DND-41 (cell line): ENCODE measurements around the gene UBL5.

Experiments
- ATAC-seq: fragments of 200-7000 bp; cut with Tn5 transposase; 3 replicates; pipeline ENCODE4 v1.9.1; 2021; ENCODE audit warnings: low read depth; ENCODE audit not compliant: insufficient read depth
- DNase-seq: peaks from one replicate; pipeline ENCODE4 v3.0.0-alpha.2; 2020
- H2AFZ ChIP-seq: 2 replicates; pipeline ENCODE4 v1.6.0; 2012; ENCODE audit warnings: low read depth, low read length
- H3K27ac ChIP-seq: 2 replicates; pipeline ENCODE4 v1.5.1; 2012; ENCODE audit warnings: low read length, inconsistent platforms
- H3K27me3 ChIP-seq: fragments of 200-600 bp; sonication (generic); 2 replicates; pipeline ENCODE4 v1.6.0; 2012; ENCODE audit warnings: low read length, mild to moderate bottlenecking, inconsistent platforms; ENCODE audit not compliant: insufficient read depth, poor library complexity
- H3K36me3 ChIP-seq: 2 replicates; pipeline ENCODE4 v1.5.1; 2012; ENCODE audit warnings: low read length, inconsistent platforms; ENCODE audit not compliant: insufficient read depth
- H3K4me1 ChIP-seq: 2 replicates; pipeline ENCODE4 v1.5.1; 2012; ENCODE audit warnings: mild to moderate bottlenecking, low read length; ENCODE audit not compliant: insufficient read depth
- H3K4me2 ChIP-seq: 2 replicates; pipeline ENCODE4 v1.6.0; 2012; ENCODE audit warnings: mild to moderate bottlenecking, moderate library complexity, low read length, inconsistent platforms; ENCODE audit not compliant: insufficient read depth
- H3K4me3 ChIP-seq, 2 experiments: fragments of 200-600 bp in 1 of 2; shearing (Covaris generic) in 1 of 2; 2 replicates each; pipeline ENCODE4 v1.5.1; 2012 to 2016; ENCODE audit warnings: inconsistent platforms in 2 of 2, low read length in 2 of 2, mild to moderate bottlenecking in 2 of 2, low read depth in 1 of 2, moderate library complexity in 1 of 2
- H3K79me2 ChIP-seq: 2 replicates; pipeline ENCODE4 v1.6.0; 2012; ENCODE audit warnings: low read length, inconsistent platforms; ENCODE audit not compliant: insufficient read depth
- H3K9ac ChIP-seq: 2 replicates; pipeline ENCODE4 v1.6.0; 2012; ENCODE audit warnings: low read depth, mild to moderate bottlenecking, inconsistent platforms, low read length, moderate library complexity
- H3K9me3 ChIP-seq: 2 replicates; pipeline ENCODE4 v1.5.1; 2012; ENCODE audit warnings: low read length, moderate library complexity, mild to moderate bottlenecking, inconsistent platforms; ENCODE audit not compliant: insufficient read depth, severe bottlenecking
- H4K20me1 ChIP-seq: 2 replicates; pipeline ENCODE4 v1.6.0; 2012; ENCODE audit warnings: low read length; ENCODE audit not compliant: insufficient read depth
- CTCF ChIP-seq: IDR thresholded peaks from 2 replicates; pipeline ENCODE4 v1.5.1; 2012; ENCODE audit warnings: borderline replicate concordance, low read length, moderate library complexity, mild to moderate bottlenecking; ENCODE audit not compliant: poor library complexity, severe bottlenecking; ENCODE audit errors: extremely low read depth
- EZH2 ChIP-seq: IDR thresholded peaks from 3 replicates; pipeline ENCODE4 v1.6.1; 2012; ENCODE audit warnings: borderline replicate concordance, low read depth, mild to moderate bottlenecking, moderate library complexity, low read length, inconsistent platforms; ENCODE audit not compliant: severe bottlenecking

The UBL5 gene

GRCh38 chr19:9850235-9850959, 22.7 kb downstream of the UBL5 start:
- Histone ChIP-seq H3K9me3 (no peaks in the 10 kb centered on the region), H3K79me2 (peaks cover 13% of the 10 kb centered on the region), H3K27ac (no peak overlapping the region), H3K4me2 (no peak overlapping the region), H2AFZ (no peak overlapping the region), H3K36me3 (peaks cover 58% of the 10 kb centered on the region), H3K4me1 (no peaks in the 10 kb centered on the region), H3K9ac (no peak overlapping the region), H3K4me3 (no peak overlapping the region), H4K20me1 (peaks cover 49% of the 10 kb centered on the region), H3K27me3 (no peaks in the 10 kb centered on the region)
- no peak for DNase-seq
- ATAC-seq, result no peak
- TF ChIP-seq CTCF (no peak), EZH2 (no peak)

GRCh38 chr19:9854282-9854846, 26.6 kb downstream of the UBL5 start:
- Histone ChIP-seq H3K36me3 (peaks cover 19% of the 10 kb centered on the region), H4K20me1 (peaks cover 18% of the 10 kb centered on the region), H3K9me3 (no peaks in the 10 kb centered on the region), H3K27me3 (no peaks in the 10 kb centered on the region), H3K4me3 (no peak overlapping the region), H3K4me2 (no peak overlapping the region), H3K4me1 (peaks cover 21% of the 10 kb centered on the region), H3K79me2 (no peaks in the 10 kb centered on the region), H3K27ac (no peak overlapping the region), H3K9ac (no peak overlapping the region), H2AFZ (no peak overlapping the region)
- DNase-seq (no peak), ATAC-seq (no peak)
- TF ChIP-seq EZH2, result no peak
- no peak for TF ChIP-seq CTCF

- no peak overlapping the region for H2AFZ ChIP-seq
- no peak overlapping the region for H3K27ac ChIP-seq
- H3K36me3 ChIP-seq, result peaks cover under 1% of the 10 kb centered on the region; the same call in 1 of the 2 replicates
- H3K4me1 ChIP-seq, result peaks cover 21% of the 10 kb centered on the region
- DNase-seq (no peak), ATAC-seq (no peak)
- H3K4me2 ChIP-seq, result no peak overlapping the region
- H3K9me3 ChIP-seq, result no peaks in the 10 kb centered on the region
- H3K4me3 ChIP-seq, result no peak overlapping the region
- peaks cover under 1% of the 10 kb centered on the region; the same call in 1 of the 2 replicates for H4K20me1 ChIP-seq
- H3K9ac ChIP-seq, result no peak overlapping the region
- no peaks in the 10 kb centered on the region for H3K27me3 ChIP-seq
- no peaks in the 10 kb centered on the region for H3K79me2 ChIP-seq
- no peak for TF ChIP-seq CTCF
- TF ChIP-seq EZH2, result no peak
Observed at GRCh38 chr19:9856609-9857008, 28.9 kb downstream of the UBL5 start.
